GM23248 (cell line): ENCODE results near the gene HOXC10. TPM values are rescaled to one million over a fixed set of nuclear protein-coding genes. Genes with fewer than 3 reads are reported as not detected.

Experiments used
- DNase-seq: peaks from one replicate; pipeline ENCODE4 v3.0.0-alpha.2; 2015
- H2AFZ ChIP-seq: fragments of 200-600 bp; sonication (generic); 2 replicates; pipeline ENCODE4 v1.6.1; 2016; ENCODE audit warnings: antibody characterized with exemption
- H3F3A ChIP-seq: fragments of 200-600 bp; sonication (generic); 2 replicates; pipeline ENCODE4 v1.6.1; 2016; ENCODE audit warnings: mild to moderate bottlenecking, antibody characterized with exemption, mixed run types; ENCODE audit not compliant: insufficient read depth
- H3K27ac ChIP-seq: fragments of 200-600 bp; sonication (generic); 2 replicates; pipeline ENCODE4 v1.5.1; 2016; ENCODE audit warnings: mild to moderate bottlenecking
- H3K27me3 ChIP-seq: fragments of 200-600 bp; sonication (generic); replicated peaks from 2 replicates; pipeline ENCODE4 v1.6.1; 2016; ENCODE audit warnings: mild to moderate bottlenecking; ENCODE audit not compliant: insufficient read depth
- H3K36me3 ChIP-seq: fragments of 200-600 bp; sonication (generic); 2 replicates; pipeline ENCODE4 v1.6.1; 2016; ENCODE audit warnings: low read depth, mild to moderate bottlenecking
- H3K4me1 ChIP-seq: fragments of 200-600 bp; sonication (generic); 2 replicates; pipeline ENCODE4 v1.6.1; 2016; ENCODE audit warnings: mild to moderate bottlenecking; ENCODE audit not compliant: insufficient read depth
- H3K4me2 ChIP-seq: fragments of 200-600 bp; sonication (generic); one replicate; pipeline ENCODE4 v1.6.1; 2016; ENCODE audit warnings: mild to moderate bottlenecking; ENCODE audit not compliant: unreplicated experiment
- H3K4me3 ChIP-seq: fragments of 200-600 bp; sonication (generic); 2 replicates; pipeline ENCODE4 v1.5.1; 2016; ENCODE audit warnings: mild to moderate bottlenecking
- H3K79me2 ChIP-seq: fragments of 200-600 bp; sonication (generic); 2 replicates; pipeline ENCODE4 v1.6.1; 2016; ENCODE audit warnings: mild to moderate bottlenecking; ENCODE audit not compliant: insufficient read depth
- H3K9ac ChIP-seq: fragments of 200-600 bp; sonication (generic); 2 replicates; pipeline ENCODE4 v1.6.1; 2016; ENCODE audit warnings: mild to moderate bottlenecking
- H3K9me2 ChIP-seq: fragments of 200-600 bp; sonication (generic); 2 replicates; pipeline ENCODE4 v1.6.1; 2016; ENCODE audit warnings: mixed run types, mild to moderate bottlenecking, moderate library complexity; ENCODE audit not compliant: insufficient read depth
- H3K9me3 ChIP-seq: fragments of 200-600 bp; sonication (generic); one replicate; pipeline ENCODE4 v1.6.1; 2017; ENCODE audit warnings: low read depth
- H4K20me1 ChIP-seq: fragments of 200-600 bp; sonication (generic); 2 replicates; pipeline ENCODE4 v1.6.0; 2016; ENCODE audit not compliant: insufficient read depth
- EZH2 ChIP-seq: fragments of 200-600 bp; sonication (generic); IDR thresholded peaks from 2 replicates; pipeline ENCODE4 v1.6.1; 2018; ENCODE audit warnings: antibody characterized with exemption, mild to moderate bottlenecking; ENCODE audit not compliant: insufficient read depth, poor library complexity, severe bottlenecking
- EZH2phosphoT487 ChIP-seq: fragments of 200-600 bp; sonication (generic); IDR thresholded peaks from 2 replicates; pipeline ENCODE4 v1.6.1; 2018; ENCODE audit warnings: antibody characterized with exemption, moderate library complexity, mild to moderate bottlenecking, low read depth; ENCODE audit not compliant: insufficient read depth
- WGBS, 2 experiments: methylation state at CpG; one replicate each; pipeline ENCODE4 v1.1.6; 2015 to 2017; ENCODE audit warnings: low lambda C conversion rate in 2 of 2, low coverage in 1 of 2; ENCODE audit errors: missing lambda C conversion rate in 2 of 2; 5-methylcytosine and 5-hydroxymethylcytosine counted together
- in situ Hi-C: fragments of 300-500 bp; cut with MboI; formaldehyde crosslinking; loops from 2 replicates; pipeline ENCODE4 v1.15.0; 2020
- polyA plus RNA-seq: library from polyadenylated mRNA; unstranded; fragments of >200 nt; fragmentation: Nextera tagmentation; extraction: Ambion mirVana; gene quantifications from 2 replicates; pipeline ENCODE4 v1.2.1, GENCODE V29; 2016
- total RNA-seq: library from RNA; depleted of rRNA; stranded (reverse); fragments of >200 nt; shearing (Covaris generic); gene quantifications from 2 replicates; pipeline ENCODE4 v1.2.3, GENCODE V29; 2014

The HOXC10 gene
- total and polyA plus RNA-seq, 2 experiments from 2014 or later: not detected

DNA sequence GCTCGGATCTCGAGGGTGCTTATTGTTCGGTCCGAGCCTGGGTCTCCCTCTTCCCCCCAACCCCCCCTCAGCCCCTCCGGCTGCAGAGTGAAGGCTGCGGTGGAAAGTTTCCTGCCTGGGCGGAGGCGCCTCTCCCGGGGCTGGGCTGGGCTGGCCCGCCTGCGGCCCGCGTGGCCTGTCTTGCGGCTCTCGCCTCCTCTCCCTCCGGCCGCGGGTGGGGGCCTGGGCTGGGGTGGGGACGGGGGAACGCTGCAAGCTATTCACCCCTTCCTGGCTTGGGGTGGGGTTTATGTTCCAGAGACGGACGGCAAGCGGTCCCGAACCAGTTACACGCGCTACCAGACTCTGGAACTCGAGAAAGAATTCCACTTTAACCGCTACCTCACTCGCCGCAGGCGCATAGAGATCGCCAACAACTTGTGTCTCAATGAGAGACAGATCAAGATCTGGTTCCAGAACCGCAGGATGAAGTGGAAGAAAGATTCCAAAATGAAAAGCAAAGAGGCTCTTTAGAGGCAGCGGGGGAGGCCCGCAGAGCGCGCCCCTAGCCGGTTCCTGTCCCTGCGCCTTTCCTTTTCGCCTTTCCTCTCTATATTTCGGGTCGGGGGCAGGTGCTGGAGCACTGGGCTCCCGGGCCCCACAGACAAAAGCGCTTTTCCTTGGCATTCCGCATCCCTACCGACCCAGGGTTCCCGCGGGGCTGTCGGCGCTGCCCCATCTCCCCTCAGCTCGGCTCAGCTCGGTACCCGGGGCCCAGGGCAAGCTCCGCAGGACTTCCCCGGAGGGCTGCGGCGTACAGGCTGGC is 49.2 kb downstream of the HOXC10 start:
- peak overlapping the region; percentile 94 for H3K4me2 ChIP-seq
- H4K20me1 ChIP-seq: no peaks in the 10 kb centered on the region
- no peaks in the 10 kb centered on the region for H3K9me2 ChIP-seq
- H3K27me3 ChIP-seq: no peaks in the 10 kb centered on the region
- TF ChIP-seq EZH2 (no peak), EZH2phosphoT487 (no peak)
- in situ Hi-C loops: no loop called here
- 16 to 25% methylated on average over 39 to 57 of the region's 57 CpGs for WGBS, 2 experiments
- H3K36me3 ChIP-seq: no peaks in the 10 kb centered on the region
- H3K27ac ChIP-seq: peak overlapping the region; percentile 99
- H3F3A ChIP-seq: peaks cover 16% of the 10 kb centered on the region; the same call in 1 of the 2 replicates
- DNase-seq: peak; percentile 74
- H2AFZ ChIP-seq: peak overlapping the region; percentile 70
- no peaks in the 10 kb centered on the region for H3K9me3 ChIP-seq
- H3K9ac ChIP-seq: peak overlapping the region; percentile 97
- peaks cover 69% of the 10 kb centered on the region for H3K79me2 ChIP-seq
- H3K4me1 ChIP-seq: peaks cover 28% of the 10 kb centered on the region
- H3K4me3 ChIP-seq: peak overlapping the region; percentile 72

DNA sequence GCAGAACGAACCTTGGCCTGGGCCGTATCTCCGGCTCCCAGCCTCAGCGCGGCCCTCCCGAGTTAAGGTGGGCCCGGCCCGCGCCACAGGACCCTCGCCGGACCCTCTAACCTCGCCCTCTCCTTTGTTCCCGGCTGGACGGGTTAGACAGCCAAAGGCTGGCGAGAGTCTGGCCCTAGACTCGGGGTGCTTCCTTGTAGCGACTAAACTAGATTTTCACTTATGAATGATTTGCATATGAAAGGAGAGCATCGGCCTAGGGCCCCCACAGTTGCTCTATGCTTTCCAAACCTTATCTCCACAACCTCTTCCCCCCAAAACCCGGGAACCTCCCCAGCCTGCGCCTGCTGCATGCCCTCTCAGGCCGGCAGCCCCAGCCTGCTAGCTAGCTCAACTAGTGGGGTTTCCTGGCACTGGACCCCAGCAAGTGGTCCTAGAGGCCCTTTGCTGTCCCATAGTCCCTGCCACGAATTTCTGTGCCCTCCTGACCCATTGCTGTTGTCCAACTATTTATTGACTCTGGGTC is 49.9 kb downstream of the HOXC10 start:
- in situ Hi-C loops: no loop called here
- H3K4me3 ChIP-seq: peak overlapping the region; percentile 72
- H3K4me2 ChIP-seq: peak overlapping the region; percentile 94
- peaks cover 16% of the 10 kb centered on the region; the same call in 1 of the 2 replicates for H3F3A ChIP-seq
- no peaks in the 10 kb centered on the region for H3K27me3 ChIP-seq
- DNase-seq: peak; percentile 3
- no peaks in the 10 kb centered on the region for H3K36me3 ChIP-seq
- H3K27ac ChIP-seq: no peak overlapping the region
- peak overlapping the region; percentile 70 for H2AFZ ChIP-seq
- H3K9me3 ChIP-seq: no peaks in the 10 kb centered on the region
- no peak for TF ChIP-seq EZH2phosphoT487
- TF ChIP-seq EZH2: no peak
- peak overlapping the region; percentile 97 for H3K9ac ChIP-seq
- no peaks in the 10 kb centered on the region for H4K20me1 ChIP-seq
- peaks cover 63% of the 10 kb centered on the region for H3K79me2 ChIP-seq
- peaks cover 34% of the 10 kb centered on the region for H3K4me1 ChIP-seq
- 57 to 67% methylated on average over 21 to 22 of the region's 22 CpGs for WGBS, 2 experiments
- H3K9me2 ChIP-seq: no peaks in the 10 kb centered on the region

DNA sequence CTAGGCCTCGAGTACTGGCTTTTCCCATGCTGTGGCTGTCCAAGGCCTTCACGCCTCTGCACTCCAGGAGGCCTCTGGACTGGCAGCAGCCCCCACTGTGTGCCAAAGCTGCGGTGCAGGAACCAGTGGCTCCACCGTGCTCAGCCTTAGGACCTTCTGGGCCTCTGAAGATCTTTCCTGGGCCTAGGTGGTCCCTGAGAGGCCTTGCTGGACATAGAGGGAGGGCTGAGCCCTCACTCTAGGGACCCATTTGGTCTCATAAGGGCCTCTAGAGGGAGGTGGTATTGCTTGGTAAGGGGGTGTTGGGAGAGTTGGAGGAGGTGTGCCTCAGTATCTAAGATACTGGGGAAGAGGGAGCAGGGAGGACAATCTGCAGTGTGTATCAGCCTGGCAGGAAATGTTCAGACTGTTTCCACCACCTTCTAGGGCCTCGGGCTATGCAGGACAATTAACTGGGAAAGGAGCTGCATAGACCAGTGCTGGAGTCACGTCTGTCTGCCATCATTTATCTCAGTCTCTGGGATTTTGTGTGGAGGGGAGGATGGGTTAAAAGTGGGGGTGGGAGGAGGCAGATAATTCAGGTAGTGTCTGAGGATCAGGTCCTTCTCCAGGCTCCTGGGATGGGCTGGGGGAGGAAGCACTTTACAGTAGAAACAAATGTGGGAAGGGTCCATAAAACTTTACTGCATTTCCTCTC is 50.8 kb downstream of the HOXC10 start:
- in situ Hi-C loops: no loop called here
- Histone ChIP-seq H3K27me3 (no peaks in the 10 kb centered on the region), H3K27ac (no peak overlapping the region)

DNA sequence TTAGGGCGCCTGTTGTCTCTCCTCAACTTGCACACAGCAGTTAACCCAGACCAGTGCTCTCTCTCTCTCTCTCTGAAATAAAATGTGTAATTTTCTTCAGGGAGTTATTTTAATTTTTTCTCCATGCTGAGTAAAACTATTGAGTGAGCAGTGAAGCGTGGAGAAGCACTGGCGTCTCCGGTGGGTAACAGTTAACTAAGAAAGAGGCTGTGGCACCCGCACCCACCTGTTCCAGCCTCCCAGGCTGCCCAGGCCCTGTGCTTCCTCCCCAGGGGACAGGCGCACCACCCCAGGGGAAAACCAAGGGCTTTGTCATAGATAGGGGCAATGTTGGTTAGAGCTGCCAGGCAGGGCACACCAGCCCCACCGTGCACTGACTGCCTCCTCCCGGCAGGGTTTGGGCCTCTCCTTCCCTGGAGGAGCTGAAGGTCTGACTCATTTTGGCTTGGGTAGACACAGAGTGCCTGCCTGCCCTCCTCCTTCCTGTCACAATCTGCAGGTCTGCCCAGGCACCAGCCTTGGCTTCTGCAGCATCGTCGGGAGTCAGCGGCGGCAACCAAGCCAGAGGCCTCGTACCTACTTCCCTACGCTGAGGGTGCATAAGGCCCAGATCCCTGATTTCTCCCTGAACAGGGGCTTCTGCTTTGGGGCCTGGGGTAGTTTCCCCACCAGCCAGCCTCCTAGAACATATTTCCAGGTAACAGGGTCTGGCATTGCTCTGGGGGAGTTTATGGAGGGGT is 51.8 kb downstream of the HOXC10 start:
- Histone ChIP-seq H3K9me3 (no peaks in the 10 kb centered on the region), H3K4me1 (peaks cover 20% of the 10 kb centered on the region), H3K9ac (no peak overlapping the region), H3K36me3 (no peaks in the 10 kb centered on the region), H3K27ac (no peak overlapping the region), H3K4me3 (no peak overlapping the region), H3K4me2 (no peak overlapping the region), H2AFZ (no peak overlapping the region), H3K9me2 (no peaks in the 10 kb centered on the region), H4K20me1 (no peaks in the 10 kb centered on the region), H3K79me2 (peaks cover 44% of the 10 kb centered on the region), H3K27me3 (no peaks in the 10 kb centered on the region), H3F3A (peaks cover 10% of the 10 kb centered on the region; the same call in 1 of the 2 replicates)
- WGBS, 2 experiments: 77 to 78% methylated on average over 14 of the region's 14 CpGs
- DNase-seq: peak; percentile 89
- in situ Hi-C loops: no loop called here
- TF ChIP-seq EZH2phosphoT487 (no peak), EZH2 (no peak)

More for the DNA sequence above, 50.8 kb downstream of the HOXC10 start:
- no peak overlapping the region; the same call in 1 of the 2 replicates for H3K9ac ChIP-seq
- peaks cover 16% of the 10 kb centered on the region; the same call in 1 of the 2 replicates for H3F3A ChIP-seq
- no peaks in the 10 kb centered on the region for H3K36me3 ChIP-seq
- DNase-seq: peak; percentile 20
- no peak overlapping the region for H3K4me3 ChIP-seq
- peaks cover 27% of the 10 kb centered on the region for H3K4me1 ChIP-seq
- no peak overlapping the region for H2AFZ ChIP-seq
- H3K4me2 ChIP-seq: no peak overlapping the region
- 60 to 68% methylated on average over 6 of the region's 6 CpGs for WGBS, 2 experiments
- H3K9me3 ChIP-seq: no peaks in the 10 kb centered on the region
- H4K20me1 ChIP-seq: no peaks in the 10 kb centered on the region
- H3K9me2 ChIP-seq: no peaks in the 10 kb centered on the region
- peaks cover 55% of the 10 kb centered on the region for H3K79me2 ChIP-seq
- no peak for TF ChIP-seq EZH2phosphoT487
- no peak for TF ChIP-seq EZH2
